ENCODE results near the gene AUP1. TPM values are rescaled to one million over a fixed set of nuclear protein-coding genes. Genes with fewer than 3 reads are reported as not detected.

The AUP1 gene
- total and polyA plus RNA-seq, 10 of the 15 experiments (the other 5 are each of a cell fraction or from before 2014, with no cell fraction given), result 39.1 to 215 (median 138) TPM

DNA sequence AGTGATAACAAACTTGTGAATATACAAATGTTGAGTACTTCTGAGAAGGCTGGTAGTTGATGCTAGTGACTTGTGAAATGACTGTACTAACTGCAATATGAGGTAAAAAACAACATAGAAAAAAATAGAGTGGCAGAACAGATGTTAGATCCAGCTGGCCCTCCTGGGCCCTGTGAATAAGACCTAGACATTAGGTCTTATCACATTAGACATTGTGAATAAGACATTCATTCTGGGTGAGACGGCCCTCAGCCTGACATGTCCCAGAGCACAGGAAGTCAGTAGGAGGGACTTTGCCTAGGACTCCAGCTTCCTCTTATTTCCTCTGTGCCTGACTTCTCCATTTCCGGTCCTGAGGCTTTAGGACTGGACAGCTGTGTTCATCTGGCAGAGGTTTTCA, 47.9 kb upstream of the AUP1 start (continued):
- TF ChIP-seq EGR1 (IDR thresholded peaks at IDR 0.05; ENCODE audit: borderline replicate concordance in 1 of 2, low read depth in 2 of 2, low read length in 2 of 2) (no peak), JUNB (IDR thresholded peaks at IDR 0.05) (peak; percentile 88), ZNF622 (IDR thresholded peaks at IDR 0.05) (no peak)

DNA sequence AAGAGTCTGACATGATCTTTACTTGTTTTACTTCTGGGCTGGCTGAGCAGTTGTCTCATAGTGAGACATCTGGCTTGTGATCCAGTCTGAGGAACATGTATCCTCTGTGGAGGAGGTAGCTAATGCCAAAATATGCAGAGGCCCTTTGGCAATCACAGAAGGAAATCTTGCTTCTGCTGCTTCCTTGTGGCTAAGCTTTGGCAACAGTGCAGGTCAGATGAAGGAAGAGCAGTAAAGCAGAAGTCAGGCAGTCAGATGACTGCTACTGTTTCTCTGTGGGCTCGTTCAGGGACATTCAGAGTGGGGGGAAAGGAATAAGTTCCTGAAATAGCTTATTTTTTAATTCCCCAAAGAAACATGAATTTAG, 47.3 kb upstream of the AUP1 start:
- no peak for ATAC-seq
- Histone ChIP-seq H2AFZ (ENCODE audit: control insufficient read depth, low read depth, low read length) (peak overlapping the region; percentile 31), H3K4me1 (ENCODE audit: control insufficient read depth, insufficient read depth, low read length) (peaks cover 52% of the 10 kb centered on the region), H3K4me3 (no peak overlapping the region), H3K36me3 (ENCODE audit: control insufficient read depth in 2 of 2, insufficient read depth in 2 of 2, low read length in 1 of 2) (no peaks in the 10 kb centered on the region), H3K9ac (ENCODE audit: control insufficient read depth, insufficient read depth, low read length) (no peak overlapping the region), H3K27me3 (replicated peaks in 1 of 2; ENCODE audit: control insufficient read depth in 2 of 2, insufficient read depth in 2 of 2, low read length in 1 of 2) (no peaks in the 10 kb centered on the region), H3K79me2 (ENCODE audit: control insufficient read depth, insufficient read depth, low read length) (no peaks in the 10 kb centered on the region), H3K27ac (ENCODE audit: control insufficient read depth, insufficient read depth) (peak overlapping the region; percentile 67; the same call in 1 of the 2 replicates), H4K20me1 (ENCODE audit: control insufficient read depth, insufficient read depth) (no peaks in the 10 kb centered on the region), H3K9me3 (replicated peaks; ENCODE audit: control insufficient read depth, insufficient read depth, low read length) (no peaks in the 10 kb centered on the region), H3K4me2 (ENCODE audit: control insufficient read depth, insufficient read depth) (peak overlapping the region; percentile 21)
- in situ Hi-C loops (cut with MboI), result no loop called here
- 0% methylated on average over 1 of the region's 1 CpG for WGBS (ENCODE audit: insufficient coverage, insufficient replicate concordance, low lambda C conversion rate, missing lambda C conversion rate)
- no peak for FAIRE-seq
- ChIA-PET RAD21 (ENCODE audit: unreplicated experiment) (interaction anchor here (0.8 to 10.3 kb wide), 14 partner anchors 9 to 136 kb away, joined by 3 to 152 read pairs (median 4); partner anchors contain the start of genes AUP1, HTRA2, INO80B and LOXL3), CTCF (interaction anchor here (0.7 to 17.4 kb wide), 14 partner anchors 10 to 102 kb away, joined by 3 to 281 read pairs (median 3); partner anchors contain the start of genes AUP1, CCDC142, HTRA2 and PCGF1), SMC1A (ENCODE audit: uncharacterized antibody, unreplicated experiment) (interaction anchor here (0.7 to 16.6 kb wide), 15 partner anchors 10 to 479 kb away, joined by 3 to 371 read pairs (median 5); partner anchors contain the start of genes AUP1, CCDC142, HTRA2 and INO80B), POLR2A (interaction anchor here (0.9 to 25.0 kb wide), 12 partner anchors 8 to 108 kb away, joined by 3 to 441 read pairs (median 4); partner anchors contain the start of genes AUP1, DOK1, HTRA2 and LOXL3)
- no peak for DNase-seq (ENCODE audit: low read depth, low spot score)
- intact Hi-C loops (cut with micrococcal nuclease; ENCODE audit: unreplicated experiment), result no loop called here
- TF ChIP-seq RAD21 (IDR thresholded peaks at IDR 0.05; ENCODE audit: insufficient read depth, low read depth, low read length) (peak; percentile 15; the same call in 1 of the 2 replicates), RB1 (IDR thresholded peaks at IDR 0.05; ENCODE audit: borderline replicate concordance) (no peak), NRF1 (conservative IDR thresholded peaks at IDR 0.05; ENCODE audit: low read depth, low read length) (no peak), SPI1 (IDR thresholded peaks at IDR 0.05; ENCODE audit: borderline replicate concordance, insufficient read depth, low read depth, low read length) (peak; percentile 66), IRF4 (IDR thresholded peaks at IDR 0.05; ENCODE audit: low read depth, low read length) (no peak), PAX5 (IDR thresholded peaks at IDR 0.05; ENCODE audit: borderline replicate concordance, low read depth, low read length) (no peak), NR2F1 (conservative IDR thresholded peaks at IDR 0.05) (no peak)
- TF ChIP-seq, protein P1, sequence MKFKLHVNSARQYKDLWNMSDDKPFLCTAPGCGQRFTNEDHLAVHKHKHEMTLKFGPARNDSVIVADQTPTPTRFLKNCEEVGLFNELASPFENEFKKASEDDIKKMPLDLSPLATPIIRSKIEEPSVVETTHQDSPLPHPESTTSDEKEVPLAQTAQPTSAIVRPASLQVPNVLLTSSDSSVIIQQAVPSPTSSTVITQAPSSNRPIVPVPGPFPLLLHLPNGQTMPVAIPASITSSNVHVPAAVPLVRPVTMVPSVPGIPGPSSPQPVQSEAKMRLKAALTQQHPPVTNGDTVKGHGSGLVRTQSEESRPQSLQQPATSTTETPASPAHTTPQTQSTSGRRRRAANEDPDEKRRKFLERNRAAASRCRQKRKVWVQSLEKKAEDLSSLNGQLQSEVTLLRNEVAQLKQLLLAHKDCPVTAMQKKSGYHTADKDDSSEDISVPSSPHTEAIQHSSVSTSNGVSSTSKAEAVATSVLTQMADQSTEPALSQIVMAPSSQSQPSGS (IDR thresholded peaks at IDR 0.05; ENCODE audit: low read length), result no peak
- TF ChIP-seq, protein P2, sequence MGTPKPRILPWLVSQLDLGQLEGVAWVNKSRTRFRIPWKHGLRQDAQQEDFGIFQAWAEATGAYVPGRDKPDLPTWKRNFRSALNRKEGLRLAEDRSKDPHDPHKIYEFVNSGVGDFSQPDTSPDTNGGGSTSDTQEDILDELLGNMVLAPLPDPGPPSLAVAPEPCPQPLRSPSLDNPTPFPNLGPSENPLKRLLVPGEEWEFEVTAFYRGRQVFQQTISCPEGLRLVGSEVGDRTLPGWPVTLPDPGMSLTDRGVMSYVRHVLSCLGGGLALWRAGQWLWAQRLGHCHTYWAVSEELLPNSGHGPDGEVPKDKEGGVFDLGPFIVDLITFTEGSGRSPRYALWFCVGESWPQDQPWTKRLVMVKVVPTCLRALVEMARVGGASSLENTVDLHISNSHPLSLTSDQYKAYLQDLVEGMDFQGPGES (IDR thresholded peaks at IDR 0.05), result no peak
- BruUV-seq (replicated peaks), result no TSS peak

Measured in GM12878 (cell line).